Body of pancreas (tissue), 4 donors: Measurements from ENCODE around the gene APOA4. TPM values are rescaled to one million over a fixed set of nuclear protein-coding genes. Genes with fewer than 3 reads are reported as not detected.

Experiments used
- ATAC-seq: fragments of 150-250 bp; one replicate; pipeline ENCODE4 v1.9.1; 2016
- DNase-seq, 4 donors: peaks; one replicate each; pipeline ENCODE4 v3.0.0-alpha.2; 2019
- H3K27ac ChIP-seq, 4 donors: fragments of 200-600 bp; sonication (generic); 1 replicate in 3 of 4; 2 replicates in 1 of 4; pipeline versions ENCODE4 v1.5.1 to v1.6.1; 2016 to 2019; ENCODE audit warnings: mild to moderate bottlenecking in 1 of 4, mixed read lengths in 1 of 4, moderate library complexity in 1 of 4
- H3K27me3 ChIP-seq, 2 donors: fragments of 200-600 bp; sonication (generic); one replicate each; pipeline ENCODE4 v1.6.0; 2016; ENCODE audit warnings: mild to moderate bottlenecking in 1 of 2
- H3K36me3 ChIP-seq, 2 donors: fragments of 200-600 bp; sonication (generic); replicated peaks in 1 of 2; 2 replicates each; pipeline ENCODE4 v1.5.1; 2016; ENCODE audit warnings: low read depth in 2 of 2; ENCODE audit not compliant: insufficient read depth in 1 of 2
- H3K4me1 ChIP-seq: fragments of 200-600 bp; sonication (generic); one replicate; pipeline ENCODE4 v1.6.0; 2016
- H3K4me3 ChIP-seq, 2 donors: fragments of 200-600 bp; sonication (generic); 1 replicate in 1 of 2; 2 replicates in 1 of 2; pipeline ENCODE4 v1.5.1; 2016 to 2019
- H3K9me3 ChIP-seq, 3 donors: fragments of 200-600 bp; sonication (generic); 1 replicate in 2 of 3; 2 replicates in 1 of 3; pipeline ENCODE4 v1.5.1; 2016
- POLR2A ChIP-seq, 3 donors: fragments of 450-650 bp; IDR thresholded peaks; one replicate each; pipeline ENCODE4 v1.6.1; 2016; ENCODE audit warnings: antibody characterized with exemption in 3 of 3, mild to moderate bottlenecking in 2 of 3
- WGBS, 2 donors: methylation state at CpG; one replicate each; pipeline ENCODE4 v1.1.5; 2017; 5-methylcytosine and 5-hydroxymethylcytosine counted together
- intact Hi-C: fragments of 100-400 bp; cut with DNase I; formaldehyde crosslinking; loops from one replicate; pipeline ENCODE4 v1.15.1; 2023
- total RNA-seq, 2 donors: library from RNA; depleted of rRNA; stranded (reverse); fragments of >200 nt; gene quantifications; one replicate each; pipeline ENCODE4 v1.1.0, GENCODE V29; 2016
- TF ChIP-seq, protein P1 (sequence below), 7 experiments: fragments of 450-650 bp in 4 of 7; fragments of 200-600 bp in 3 of 7; sonication (generic) in 3 of 7; IDR thresholded peaks; one replicate each; pipeline ENCODE4 v1.5.1; 2016 to 2019; ENCODE audit warnings: antibody characterized with exemption in 7 of 7

APOA4 gene
- total RNA-seq, 2 donors from 2014 or later = not detected

DNA sequence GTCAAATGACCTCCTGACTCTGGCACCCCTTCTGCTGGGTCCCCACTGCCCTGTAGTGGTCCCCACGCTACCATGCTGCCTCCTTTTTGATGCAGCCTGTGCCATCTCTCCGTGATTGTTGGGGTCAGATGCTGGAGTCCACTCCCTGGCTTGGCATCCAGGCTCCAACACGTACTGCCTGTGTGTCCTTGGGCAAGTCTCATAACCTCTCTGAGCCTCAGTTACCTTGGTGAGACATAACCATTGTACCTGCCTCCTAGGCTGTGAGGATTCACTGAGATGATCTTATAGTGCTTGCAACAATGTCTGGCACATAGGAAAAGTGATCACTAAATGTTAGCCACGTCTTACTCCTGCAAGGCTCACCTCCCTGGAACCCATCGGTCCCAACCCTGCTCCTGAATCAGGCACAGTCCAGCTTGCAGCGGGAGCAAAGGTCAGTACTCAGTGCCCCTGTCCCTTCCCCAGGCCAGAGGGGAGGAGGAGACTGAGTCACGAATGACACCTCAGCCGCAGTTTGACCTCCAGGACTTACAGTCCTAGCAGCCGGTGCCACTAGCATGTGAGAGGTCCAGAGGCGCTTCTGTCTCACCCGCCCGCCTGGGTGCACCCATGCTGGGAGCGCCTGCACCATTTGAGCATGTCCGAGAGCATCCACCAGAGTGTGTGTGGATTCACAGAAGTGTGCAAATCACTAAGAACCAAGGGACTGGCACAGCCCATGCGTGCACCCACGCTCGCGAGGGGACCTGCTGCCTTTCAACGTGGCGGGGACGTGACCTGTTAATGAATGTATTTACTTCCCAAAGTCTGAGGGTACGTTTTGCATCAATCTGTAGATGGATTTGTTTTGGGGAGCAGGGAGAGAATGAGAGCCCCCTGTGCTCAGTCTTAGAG lies 3.0 kb upstream of the APOA4 start:
- 75 to 89% methylated on average over 16 to 19 of the region's 22 CpGs for WGBS, 2 donors
- ATAC-seq (no peak), DNase-seq (no peak)
- Histone ChIP-seq H3K36me3 (no peaks in the 10 kb centered on the region), H3K4me3 (no peak overlapping the region), H3K27ac (no peak overlapping the region), H3K4me1 (peaks cover 15% of the 10 kb centered on the region), H3K27me3 (no peaks in the 10 kb centered on the region), H3K9me3 (no peaks in the 10 kb centered on the region)
- intact Hi-C loops = no loop called here
- TF ChIP-seq, protein P1, sequence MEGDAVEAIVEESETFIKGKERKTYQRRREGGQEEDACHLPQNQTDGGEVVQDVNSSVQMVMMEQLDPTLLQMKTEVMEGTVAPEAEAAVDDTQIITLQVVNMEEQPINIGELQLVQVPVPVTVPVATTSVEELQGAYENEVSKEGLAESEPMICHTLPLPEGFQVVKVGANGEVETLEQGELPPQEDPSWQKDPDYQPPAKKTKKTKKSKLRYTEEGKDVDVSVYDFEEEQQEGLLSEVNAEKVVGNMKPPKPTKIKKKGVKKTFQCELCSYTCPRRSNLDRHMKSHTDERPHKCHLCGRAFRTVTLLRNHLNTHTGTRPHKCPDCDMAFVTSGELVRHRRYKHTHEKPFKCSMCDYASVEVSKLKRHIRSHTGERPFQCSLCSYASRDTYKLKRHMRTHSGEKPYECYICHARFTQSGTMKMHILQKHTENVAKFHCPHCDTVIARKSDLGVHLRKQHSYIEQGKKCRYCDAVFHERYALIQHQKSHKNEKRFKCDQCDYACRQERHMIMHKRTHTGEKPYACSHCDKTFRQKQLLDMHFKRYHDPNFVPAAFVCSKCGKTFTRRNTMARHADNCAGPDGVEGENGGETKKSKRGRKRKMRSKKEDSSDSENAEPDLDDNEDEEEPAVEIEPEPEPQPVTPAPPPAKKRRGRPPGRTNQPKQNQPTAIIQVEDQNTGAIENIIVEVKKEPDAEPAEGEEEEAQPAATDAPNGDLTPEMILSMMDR (IDR thresholded peaks at IDR 0.05) = no peak
- no peak for TF ChIP-seq POLR2A (IDR thresholded peaks at IDR 0.05)

DNA sequence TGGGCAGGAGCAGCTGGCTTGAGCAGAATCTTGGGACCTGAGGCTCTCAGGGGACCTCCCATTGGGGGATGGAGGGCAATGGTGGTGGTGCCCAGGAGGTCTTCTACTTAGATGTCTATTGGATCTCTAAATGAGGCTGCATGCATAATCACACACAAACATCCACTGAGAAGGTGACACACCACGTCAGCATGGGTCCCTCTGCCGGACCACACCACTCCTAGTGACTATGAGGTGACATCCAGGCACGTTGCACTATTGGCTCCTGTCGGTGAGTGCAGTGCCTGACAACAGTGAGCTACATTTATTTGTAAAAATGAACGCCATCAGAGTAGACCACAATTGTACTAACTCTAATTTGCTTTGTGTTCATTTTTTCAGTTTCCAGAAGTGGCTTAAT lies 2.3 kb upstream of the APOA4 start:
- Histone ChIP-seq H3K27ac (no peak overlapping the region), H3K4me1 (peaks cover 11% of the 10 kb centered on the region), H3K9me3 (no peaks in the 10 kb centered on the region), H3K36me3 (no peaks in the 10 kb centered on the region), H3K27me3 (no peaks in the 10 kb centered on the region), H3K4me3 (no peak overlapping the region)
- no peak for TF ChIP-seq POLR2A (IDR thresholded peaks at IDR 0.05)
- TF ChIP-seq, protein P1 (IDR thresholded peaks at IDR 0.05) = no peak
- intact Hi-C loops = no loop called here
- DNase-seq (no peak), ATAC-seq (no peak)
- WGBS, 2 donors = 78 to 81% methylated on average over 5 of the region's 5 CpGs

DNA sequence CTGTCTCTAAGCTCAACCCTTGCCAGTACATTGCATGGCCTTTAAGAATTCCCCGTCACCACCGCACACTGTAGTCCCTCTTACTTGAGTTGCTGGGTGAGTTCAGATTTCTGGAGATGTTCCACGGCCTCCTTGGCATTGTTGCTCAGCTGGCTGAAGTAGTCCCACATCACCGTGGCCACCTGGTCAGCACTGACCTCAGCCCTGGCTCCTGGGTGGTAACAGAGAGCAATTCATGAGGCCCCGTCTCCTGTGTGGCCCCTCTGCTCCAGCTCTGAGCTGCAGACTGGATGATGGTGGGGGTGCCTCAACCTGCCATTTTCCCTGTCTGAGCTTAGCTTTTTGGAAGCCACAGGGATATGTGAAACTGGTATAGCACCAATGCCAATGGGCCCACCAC lies 529 bp downstream of the APOA4 start:
- H3K27me3 ChIP-seq = no peaks in the 10 kb centered on the region
- H3K36me3 ChIP-seq = no peaks in the 10 kb centered on the region
- no peak overlapping the region for H3K4me3 ChIP-seq
- H3K9me3 ChIP-seq = no peaks in the 10 kb centered on the region
- intact Hi-C loops = no loop called here
- H3K27ac ChIP-seq = no peak overlapping the region
- WGBS, 2 donors = 70 to 78% methylated on average over 5 of the region's 5 CpGs
- ATAC-seq (no peak), DNase-seq (no peak)
- H3K4me1 ChIP-seq = no peaks in the 10 kb centered on the region
- no peak for TF ChIP-seq POLR2A (IDR thresholded peaks at IDR 0.05)
- TF ChIP-seq, protein P1 (IDR thresholded peaks at IDR 0.05) = no peak

DNA sequence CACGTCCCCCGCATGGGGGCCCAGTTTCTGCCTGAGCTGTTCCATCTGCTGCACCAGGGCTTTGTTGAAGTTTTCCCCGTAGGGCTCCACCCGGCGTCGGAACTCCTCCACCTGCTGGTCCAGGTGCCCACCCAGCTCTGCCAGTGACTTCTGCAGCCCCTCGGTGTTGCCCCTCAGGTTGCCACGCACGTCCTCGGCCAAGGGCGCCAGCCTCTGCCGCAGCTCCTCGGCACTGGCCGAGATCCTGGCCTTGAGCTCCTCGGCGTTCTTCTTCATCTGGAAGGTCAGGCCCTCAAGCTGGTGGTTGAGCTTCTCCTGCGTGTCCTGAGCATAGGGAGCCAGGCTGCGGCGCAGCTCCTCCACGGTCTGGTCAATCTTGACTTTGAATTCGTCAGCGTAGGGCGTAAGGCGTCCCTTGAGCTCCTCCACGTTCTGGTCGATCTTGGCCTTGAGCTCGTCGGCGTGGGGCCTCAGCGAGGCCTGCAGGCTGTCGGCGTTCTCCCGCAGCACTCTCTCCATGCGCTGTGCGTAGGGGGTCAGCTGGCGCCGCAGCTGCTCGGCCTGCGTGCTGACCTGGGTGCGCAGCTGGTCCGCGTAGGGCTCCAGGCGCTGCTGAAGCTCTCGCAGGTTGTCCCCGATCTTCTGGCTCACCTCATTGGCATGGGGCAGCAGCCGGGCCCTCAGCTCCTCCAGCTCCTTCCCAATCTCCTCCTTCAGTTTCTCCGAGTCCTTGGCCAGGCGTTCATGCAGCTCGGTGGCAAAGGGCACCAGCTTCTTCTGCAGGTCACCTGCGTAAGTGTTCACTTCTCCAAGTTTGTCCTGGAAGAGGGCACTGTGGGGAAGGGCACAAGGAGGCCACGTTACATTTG lies 1.8 kb downstream of the APOA4 start:
- Histone ChIP-seq H3K27me3 (no peaks in the 10 kb centered on the region), H3K4me3 (no peak overlapping the region), H3K9me3 (no peaks in the 10 kb centered on the region), H3K27ac (no peak overlapping the region), H3K4me1 (no peaks in the 10 kb centered on the region), H3K36me3 (no peaks in the 10 kb centered on the region)
- DNase-seq (no peak), ATAC-seq (no peak)
- no peak for TF ChIP-seq POLR2A (IDR thresholded peaks at IDR 0.05)
- TF ChIP-seq, protein P1 (IDR thresholded peaks at IDR 0.05) = no peak
- intact Hi-C loops = no loop called here
- 91 to 93% methylated on average over 24 to 44 of the region's 51 CpGs for WGBS, 2 donors
